HepG2 (cell line): ENCODE measurements around the gene VEGFA. TPM values are rescaled to one million over a fixed set of nuclear protein-coding genes. Genes with fewer than 3 reads are reported as not detected.
A peak's percentile ranks its signal among the peaks of the same experiment; 100 is the strongest.

Experiments
- AGO2 ChIP-seq: fragments of 200-400 bp; formaldehyde crosslinking; optimal IDR thresholded peaks from 2 replicates; pipeline ENCODE3; 2017; ENCODE audit warnings: mild to moderate bottlenecking, low read depth, low read length, moderate library complexity
- CEBPZ ChIP-seq: IDR thresholded peaks from 2 replicates; pipeline ENCODE4 v1.6.1; 2012; ENCODE audit warnings: low read length, improper control_type of control experiment
- E2F2 ChIP-seq: sonication (generic); formaldehyde crosslinking; IDR thresholded peaks from 2 replicates; pipeline ENCODE4 v1.4.0; 2020; ENCODE audit warnings: missing genetic modification reagents, borderline replicate concordance
- ETV6 ChIP-seq: sonication (generic); formaldehyde crosslinking; conservative IDR thresholded peaks from 2 replicates; pipeline ENCODE4 v1.4.0; 2020; ENCODE audit warnings: missing genetic modification reagents
- EZH2 ChIP-seq: conservative IDR thresholded peaks from 2 replicates; pipeline ENCODE4 v1.6.1; 2012; ENCODE audit warnings: mild to moderate bottlenecking, low read depth, low read length, moderate library complexity
- FIP1L1 ChIP-seq: fragments of 200-400 bp; formaldehyde crosslinking; IDR thresholded peaks from 2 replicates; pipeline ENCODE4 v1.6.1; 2018; ENCODE audit warnings: low read depth, mild to moderate bottlenecking, low read length, moderate library complexity, borderline replicate concordance; ENCODE audit not compliant: insufficient read depth
- GLMP ChIP-seq: sonication (generic); formaldehyde crosslinking; IDR thresholded peaks from 2 replicates; pipeline ENCODE4 v1.9.0; 2021; ENCODE audit warnings: missing genetic modification reagents, mild to moderate bottlenecking, borderline replicate concordance
- HDAC6 ChIP-seq: fragments of 200-600 bp; sonication (generic); IDR thresholded peaks from 2 replicates; pipeline ENCODE4 v1.7.0; 2017; ENCODE audit warnings: mild to moderate bottlenecking, antibody characterized with exemption, low read length, low read depth
- KDM5B ChIP-seq: sonication (generic); formaldehyde crosslinking; IDR thresholded peaks from 2 replicates; pipeline ENCODE4 v1.4.0; 2020; ENCODE audit warnings: missing genetic modification reagents, mild to moderate bottlenecking, borderline replicate concordance
- MAFK ChIP-seq, 2 experiments: IDR thresholded peaks in 1 of 2; conservative IDR thresholded peaks in 1 of 2; 2 replicates each; pipeline ENCODE4 v1.6.1; 2011; ENCODE audit warnings: improper control_type of control experiment in 2 of 2, low read length in 2 of 2
- NR2F1 ChIP-seq, 2 experiments: fragments of 450-650 bp in 1 of 2; formaldehyde crosslinking in 1 of 2; IDR thresholded peaks; 2 replicates each; pipeline versions ENCODE4 v1.5.0 to v1.6.1; 2016 to 2020; ENCODE audit warnings: mild to moderate bottlenecking in 1 of 2, missing compliant biosample characterization in 1 of 2, missing genetic modification reagents in 1 of 2, moderate library complexity in 1 of 2
- ONECUT2 ChIP-seq: sonication (generic); formaldehyde crosslinking; IDR thresholded peaks from 2 replicates; pipeline ENCODE4 v1.4.0; 2020; ENCODE audit warnings: missing genetic modification reagents
- SAP130 ChIP-seq: IDR thresholded peaks from 2 replicates; pipeline ENCODE4 v1.6.1; 2016; ENCODE audit warnings: low read depth
- SNAPC2 ChIP-seq: sonication (generic); formaldehyde crosslinking; IDR thresholded peaks from 2 replicates; pipeline ENCODE4 v1.8.1; 2022; ENCODE audit warnings: mild to moderate bottlenecking, missing genetic modification reagents
- TMF1 ChIP-seq: sonication (generic); formaldehyde crosslinking; IDR thresholded peaks from 2 replicates; pipeline ENCODE4 v1.8.1; 2022; ENCODE audit warnings: low read depth, missing genetic modification reagents
- ZBTB38 ChIP-seq: sonication (generic); formaldehyde crosslinking; IDR thresholded peaks from 2 replicates; pipeline ENCODE4 v1.5.1; 2020; ENCODE audit warnings: mild to moderate bottlenecking, missing genetic modification reagents
- ZNF136 ChIP-seq: sonication (generic); formaldehyde crosslinking; IDR thresholded peaks from 2 replicates; pipeline ENCODE4 v1.8.1; 2022; ENCODE audit warnings: low read depth, mild to moderate bottlenecking, moderate library complexity, missing genetic modification reagents
- ZNF234 ChIP-seq: sonication (generic); formaldehyde crosslinking; conservative IDR thresholded peaks from 2 replicates; pipeline ENCODE4 v1.5.1; 2020; ENCODE audit warnings: mild to moderate bottlenecking, missing genetic modification reagents
- ZNF33A ChIP-seq: sonication (generic); formaldehyde crosslinking; IDR thresholded peaks from 2 replicates; pipeline ENCODE4 v1.5.1; 2020; ENCODE audit warnings: missing genetic modification reagents, mild to moderate bottlenecking, moderate library complexity, borderline replicate concordance
- polyA plus RNA-seq, 8 experiments: library from polyadenylated mRNA; depleted of rRNA in 3 of 8; stranded (reverse) in 7 of 8; unstranded in 1 of 8; fragments of >200 nt; fragmentation: Illumina TruSeq in 4 of 8; extraction: Trizol in 4 of 8; gene quantifications; 2 replicates each; pipeline versions ENCODE4 v1.2.1 to v1.2.3, GENCODE V29; 2011 to 2016; ENCODE audit warnings: low read depth in 4 of 8, missing spikeins in 1 of 8, mixed read lengths in 1 of 8; ENCODE audit not compliant: insufficient read depth in 1 of 8
- total RNA-seq, 5 experiments: library from RNA; depleted of rRNA; stranded (reverse); fragments of >200 nt; fragmentation: Illumina TruSeq; extraction: Trizol; gene quantifications; 2 replicates each; pipeline ENCODE4 v1.2.3, GENCODE V29; 2016; ENCODE audit warnings: low read depth in 1 of 5
- TF ChIP-seq, protein P1 (sequence below): IDR thresholded peaks from 2 replicates; pipeline ENCODE4 v1.6.1; 2018; ENCODE audit warnings: missing genetic modification reagents, mild to moderate bottlenecking, missing compliant biosample characterization

The VEGFA gene
- total and polyA plus RNA-seq, 2 of the 13 experiments (the other 11 are each of a cell fraction or from before 2014, with no cell fraction given), result 68.1 to 629 TPM

DNA sequence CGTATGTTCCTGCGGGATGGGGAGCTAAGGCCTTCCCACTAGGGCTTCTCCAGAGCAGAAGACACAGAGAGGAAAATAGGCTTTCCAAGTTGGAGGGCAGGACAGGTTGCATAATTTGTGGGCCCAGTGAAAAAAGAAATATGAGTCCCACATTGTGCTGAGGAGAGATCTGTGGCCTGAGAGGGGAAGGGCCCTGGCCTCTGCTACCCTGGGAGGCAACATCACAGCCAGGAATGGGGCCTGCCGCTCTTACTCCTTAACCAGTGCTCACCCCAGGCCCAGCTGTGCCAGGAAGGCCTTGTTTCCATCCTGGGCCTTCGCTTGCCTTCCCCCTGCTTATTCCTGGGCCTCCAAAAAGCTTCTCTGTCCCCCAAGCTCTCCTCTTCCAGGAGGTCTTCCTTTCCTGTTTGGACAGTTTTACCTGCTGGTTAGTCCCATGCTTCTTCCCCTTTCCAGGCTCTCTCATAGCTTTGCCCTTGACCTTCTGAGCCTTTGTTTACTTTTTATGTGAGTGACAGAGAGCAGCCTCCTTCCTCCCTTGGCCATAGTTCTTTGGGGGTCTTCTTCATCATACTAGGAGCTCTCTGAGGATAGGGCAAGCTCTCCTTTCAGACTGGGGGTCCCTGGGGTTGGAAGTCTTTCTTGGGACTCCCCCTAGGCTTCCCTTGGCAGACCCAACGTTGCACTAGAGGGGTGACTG is 26.2 kb upstream of the VEGFA start (continued):
- no peak for TF ChIP-seq FIP1L1
- no peak for TF ChIP-seq E2F2
- no peak for TF ChIP-seq ZNF234 (CRISPR knock-in tag)
- no peak for TF ChIP-seq AGO2
- no peak for TF ChIP-seq CEBPZ
- 0 out of 2 replicates have a peak, but pooled peaks have one; percentile 3 for TF ChIP-seq KDM5B (CRISPR knock-in tag)
- TF ChIP-seq ZNF33A (CRISPR knock-in tag), result no peak
- TF ChIP-seq EZH2, result no peak
- TF ChIP-seq, protein P1, sequence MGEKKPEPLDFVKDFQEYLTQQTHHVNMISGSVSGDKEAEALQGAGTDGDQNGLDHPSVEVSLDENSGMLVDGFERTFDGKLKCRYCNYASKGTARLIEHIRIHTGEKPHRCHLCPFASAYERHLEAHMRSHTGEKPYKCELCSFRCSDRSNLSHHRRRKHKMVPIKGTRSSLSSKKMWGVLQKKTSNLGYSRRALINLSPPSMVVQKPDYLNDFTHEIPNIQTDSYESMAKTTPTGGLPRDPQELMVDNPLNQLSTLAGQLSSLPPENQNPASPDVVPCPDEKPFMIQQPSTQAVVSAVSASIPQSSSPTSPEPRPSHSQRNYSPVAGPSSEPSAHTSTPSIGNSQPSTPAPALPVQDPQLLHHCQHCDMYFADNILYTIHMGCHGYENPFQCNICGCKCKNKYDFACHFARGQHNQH (CRISPR knock-in tag), result no peak
- peak; percentile 34; the same call in 1 of the 2 replicates for TF ChIP-seq SAP130 (CRISPR knock-in tag)
- TF ChIP-seq ONECUT2, result no peak
- no peak for TF ChIP-seq ZBTB38 (CRISPR knock-in tag)
- no peak for TF ChIP-seq MAFK (conservative IDR thresholded peaks at IDR 0.05 in 1 of 2, IDR thresholded peaks at IDR 0.05 in 1 of 2; ENCODE audit: low read length in 2 of 2)
- no peak for TF ChIP-seq HDAC6
- no peak for TF ChIP-seq TMF1 (CRISPR knock-in tag)
- TF ChIP-seq NR2F1 (CRISPR knock-in tag; IDR thresholded peaks at IDR 0.05), result peak; percentile 61 to 78; a peak in 3 of 4 replicates
- TF ChIP-seq ZNF136, result no peak
- TF ChIP-seq SNAPC2 (CRISPR knock-in tag), result no peak
- no peak for TF ChIP-seq ETV6 (CRISPR knock-in tag)
- TF ChIP-seq GLMP (CRISPR knock-in tag), result no peak
